ENCODE results near the gene FRRS1L.

The FRRS1L gene

GRCh38 chr9:109206670-109207069, 39.6 kb upstream of the FRRS1L start:
- TF ChIP-seq TCF12 (IDR thresholded peaks at IDR 0.05; ENCODE audit: low read depth) (no peak), RAD21 (IDR thresholded peaks at IDR 0.05; ENCODE audit: low read depth) (peak; percentile 44)

GRCh38 chr9:109205526-109205925, 38.5 kb upstream of the FRRS1L start:
- TF ChIP-seq TAF1 (IDR thresholded peaks at IDR 0.05; ENCODE audit: low read depth) (no peak), USF1 (IDR thresholded peaks at IDR 0.05) (no peak), REST (IDR thresholded peaks at IDR 0.05; ENCODE audit: low read depth) (no peak), MAX (IDR thresholded peaks at IDR 0.05) (no peak), TCF12 (IDR thresholded peaks at IDR 0.05; ENCODE audit: low read depth) (no peak), YY1 (IDR thresholded peaks at IDR 0.05; ENCODE audit: low read depth) (no peak), EP300 (IDR thresholded peaks at IDR 0.05; ENCODE audit: borderline replicate concordance) (no peak), NFIC (IDR thresholded peaks at IDR 0.05) (no peak), ZBTB7A (IDR thresholded peaks at IDR 0.05; ENCODE audit: low read depth) (no peak), RAD21 (IDR thresholded peaks at IDR 0.05; ENCODE audit: low read depth) (no peak)

GRCh38 chr9:109203761-109204360, 36.8 kb upstream of the FRRS1L start:
- TF ChIP-seq USF1 (IDR thresholded peaks at IDR 0.05) (no peak), CREB1 (IDR thresholded peaks at IDR 0.05; ENCODE audit: low read depth) (no peak)

GRCh38 chr9:109199676-109200075, 32.6 kb upstream of the FRRS1L start:
- no peak for TF ChIP-seq TCF12 (IDR thresholded peaks at IDR 0.05; ENCODE audit: low read depth)
- no peak for TF ChIP-seq FOXM1 (IDR thresholded peaks at IDR 0.05; ENCODE audit: borderline replicate concordance, low read depth)
- TF ChIP-seq REST (IDR thresholded peaks at IDR 0.05; ENCODE audit: low read depth), result no peak
- no peak for TF ChIP-seq TAF1 (IDR thresholded peaks at IDR 0.05; ENCODE audit: low read depth)
- no peak for TF ChIP-seq EGR1 (IDR thresholded peaks at IDR 0.05)
- TF ChIP-seq MAX (IDR thresholded peaks at IDR 0.05), result no peak
- no peak for TF ChIP-seq CREB1 (IDR thresholded peaks at IDR 0.05; ENCODE audit: low read depth)
- no peak for TF ChIP-seq ZBTB7A (IDR thresholded peaks at IDR 0.05; ENCODE audit: low read depth)
- no peak for TF ChIP-seq CEBPB (IDR thresholded peaks at IDR 0.05)
- no peak for TF ChIP-seq TEAD4 (IDR thresholded peaks at IDR 0.05)
- TF ChIP-seq YY1 (IDR thresholded peaks at IDR 0.05; ENCODE audit: low read depth), result no peak
- no peak for TF ChIP-seq USF1 (IDR thresholded peaks at IDR 0.05)
- no peak for TF ChIP-seq RAD21 (IDR thresholded peaks at IDR 0.05; ENCODE audit: low read depth)
- no peak for TF ChIP-seq NFIC (IDR thresholded peaks at IDR 0.05)
- no peak for TF ChIP-seq EP300 (IDR thresholded peaks at IDR 0.05; ENCODE audit: borderline replicate concordance)

GRCh38 chr9:109198736-109199382, 31.8 kb upstream of the FRRS1L start:
- no peak for TF ChIP-seq FOXM1 (IDR thresholded peaks at IDR 0.05; ENCODE audit: borderline replicate concordance, low read depth)
- peak; percentile 68 for TF ChIP-seq RAD21 (IDR thresholded peaks at IDR 0.05; ENCODE audit: low read depth)

GRCh38 chr9:109193974-109194556, 27.0 kb upstream of the FRRS1L start:
- TF ChIP-seq USF1 (IDR thresholded peaks at IDR 0.05) (no peak), FOXM1 (IDR thresholded peaks at IDR 0.05; ENCODE audit: borderline replicate concordance, low read depth) (no peak), CREB1 (IDR thresholded peaks at IDR 0.05; ENCODE audit: low read depth) (no peak), CEBPB (IDR thresholded peaks at IDR 0.05) (no peak), EGR1 (IDR thresholded peaks at IDR 0.05) (no peak), TAF1 (IDR thresholded peaks at IDR 0.05; ENCODE audit: low read depth) (no peak), RAD21 (IDR thresholded peaks at IDR 0.05; ENCODE audit: low read depth) (no peak), REST (IDR thresholded peaks at IDR 0.05; ENCODE audit: low read depth) (no peak), MAX (IDR thresholded peaks at IDR 0.05) (no peak), NFIC (IDR thresholded peaks at IDR 0.05) (no peak), EP300 (IDR thresholded peaks at IDR 0.05; ENCODE audit: borderline replicate concordance) (no peak), TEAD4 (IDR thresholded peaks at IDR 0.05) (no peak)

Measured in Ishikawa (cell line).